GM19463 (cell line): ENCODE results near the gene TSEN54.

Experiments used
- ATAC-seq: cut with Tn5 transposase; IDR thresholded peaks from one replicate; pipeline ENCODE4 v1.9.1; 2021; ENCODE audit warnings: mild to moderate bottlenecking, moderate library complexity; ENCODE audit not compliant: unreplicated experiment

TSEN54 gene

DNA sequence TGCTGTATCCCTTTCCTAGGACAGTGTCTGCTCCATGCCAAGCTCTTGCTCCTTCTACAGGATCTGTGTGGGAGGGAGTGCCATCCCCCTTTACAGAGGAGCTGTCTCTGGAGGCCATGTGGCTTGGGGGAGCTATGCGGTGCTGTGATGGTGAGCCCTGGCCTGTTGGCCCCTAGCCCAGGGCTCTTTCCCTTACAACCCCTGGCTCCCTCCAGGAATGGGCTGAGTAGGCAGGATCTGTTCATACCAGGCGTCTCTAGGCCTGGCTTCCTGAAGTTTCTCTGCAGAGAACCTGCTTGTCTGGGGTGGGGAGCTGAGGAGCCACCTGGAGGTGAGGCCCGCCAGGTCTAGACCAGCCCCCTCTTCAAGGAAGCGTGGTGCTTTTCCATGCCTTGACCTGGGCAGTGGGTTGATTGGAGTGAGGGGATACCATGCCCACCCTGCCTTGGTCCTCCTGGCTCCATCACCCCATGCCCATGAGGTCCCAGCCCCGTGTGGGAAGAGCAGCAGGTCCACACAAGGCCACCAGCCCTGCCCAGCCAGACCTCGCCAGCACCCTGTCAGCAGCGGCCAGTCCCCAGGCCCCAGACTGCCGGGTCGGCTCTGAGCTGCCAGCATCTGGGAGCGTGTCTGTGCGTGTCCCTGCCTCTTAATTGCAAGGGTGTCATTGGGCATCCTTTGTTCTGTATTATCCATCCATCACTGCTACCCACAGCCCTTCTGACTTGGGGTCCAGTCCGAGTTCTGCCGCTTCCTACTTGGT, 23.8 kb downstream of the TSEN54 start:
- no peak for ATAC-seq

DNA sequence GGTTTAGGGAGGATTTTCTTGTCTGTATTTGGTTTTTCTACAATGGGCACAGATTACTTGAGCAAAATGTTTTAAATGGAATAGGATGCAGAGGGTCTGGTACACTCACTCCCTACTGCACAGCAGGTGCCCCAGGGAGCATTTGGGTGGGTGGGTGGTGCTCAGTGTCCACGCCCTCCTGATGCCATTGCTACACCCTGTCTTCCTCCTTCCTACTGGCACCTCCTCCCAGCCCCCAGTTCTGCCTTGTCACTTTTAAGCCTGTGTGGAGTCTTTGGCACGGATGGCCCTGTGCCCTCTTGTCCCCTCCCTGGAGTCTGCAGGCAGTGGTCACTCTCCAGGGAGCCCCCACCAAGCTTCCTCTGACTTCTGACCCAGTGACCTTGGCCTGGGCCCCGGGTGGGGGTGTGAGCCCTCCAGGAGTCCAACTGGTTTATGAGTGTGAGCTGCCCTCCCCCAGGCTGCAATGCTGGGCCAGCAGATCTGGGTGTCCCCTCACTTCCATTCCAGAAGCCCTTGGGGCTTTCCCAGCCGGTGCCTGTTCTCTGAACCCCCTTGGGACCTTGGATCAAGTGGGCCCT, 24.7 kb downstream of the TSEN54 start:
- no peak for ATAC-seq

DNA sequence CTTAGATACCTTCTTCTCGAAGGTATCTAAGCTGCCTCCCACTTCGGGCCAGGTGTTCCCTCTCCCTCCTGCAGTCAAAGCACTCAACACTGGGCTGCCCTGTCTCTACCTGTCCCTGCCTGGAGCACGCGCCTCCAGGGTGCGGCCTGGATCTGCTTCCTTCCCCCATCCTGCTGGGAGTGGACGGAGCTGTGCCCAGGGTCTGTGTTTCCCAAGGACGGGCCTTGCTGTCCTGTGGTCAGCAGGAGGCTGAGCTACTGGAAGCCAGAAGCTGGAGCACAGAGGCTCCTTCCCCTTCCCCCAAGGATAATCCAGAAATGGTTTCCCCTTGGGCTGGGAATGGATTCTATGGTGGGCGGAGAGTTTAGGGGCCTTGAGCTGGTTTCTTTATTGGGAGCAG, 25.9 kb downstream of the TSEN54 start:
- ATAC-seq: no peak

DNA sequence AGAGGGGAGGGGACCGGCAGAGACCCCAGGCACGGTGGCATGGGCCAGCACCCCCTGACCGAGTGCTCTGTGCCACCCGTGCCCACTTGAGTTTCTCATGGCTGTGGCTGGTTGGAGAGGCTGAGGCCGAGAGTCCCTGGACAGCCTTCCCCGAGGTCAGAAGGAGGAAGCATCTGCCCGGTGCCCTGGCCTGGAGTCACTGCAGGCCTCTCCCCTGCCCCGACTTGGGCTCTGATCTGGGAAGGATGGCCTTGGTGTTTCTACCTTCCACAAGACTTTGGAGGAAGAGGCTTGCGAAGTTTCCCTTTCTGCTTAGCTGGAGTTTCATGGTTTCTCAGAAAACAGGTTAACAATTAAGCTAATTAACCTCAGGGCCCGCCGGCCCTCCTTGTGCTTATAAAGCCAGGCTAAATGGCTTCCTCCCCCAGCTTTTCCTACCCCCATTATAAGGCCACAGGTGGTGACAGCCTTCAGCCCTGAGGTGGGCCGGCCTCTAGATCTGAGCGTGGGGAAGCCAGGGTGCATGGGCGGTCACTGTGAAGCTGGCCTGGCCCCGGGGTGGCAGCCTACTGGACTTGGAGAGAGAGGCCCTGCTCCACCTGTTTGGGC, 26.5 kb downstream of the TSEN54 start:
- ATAC-seq: no peak

DNA sequence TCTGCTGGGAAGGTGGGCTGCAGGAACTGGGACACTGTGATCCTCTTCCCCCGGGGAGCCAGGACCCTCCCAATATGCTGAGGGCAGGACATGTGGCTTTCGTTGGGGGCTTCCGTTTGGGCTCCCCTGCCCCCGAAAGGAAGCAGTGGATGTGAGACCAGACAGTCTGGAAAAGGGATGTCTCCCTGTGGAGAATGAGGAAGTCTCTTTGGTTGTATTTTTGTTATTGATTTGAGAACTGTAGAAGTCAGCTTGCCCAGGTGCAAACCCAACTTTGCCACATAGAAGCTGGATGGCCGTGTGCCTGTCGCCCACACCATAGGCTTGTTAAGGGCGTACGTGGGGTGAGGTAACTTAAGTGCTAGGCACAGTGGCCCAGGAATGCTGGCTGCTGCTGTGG, 27.9 kb downstream of the TSEN54 start:
- no peak for ATAC-seq

DNA sequence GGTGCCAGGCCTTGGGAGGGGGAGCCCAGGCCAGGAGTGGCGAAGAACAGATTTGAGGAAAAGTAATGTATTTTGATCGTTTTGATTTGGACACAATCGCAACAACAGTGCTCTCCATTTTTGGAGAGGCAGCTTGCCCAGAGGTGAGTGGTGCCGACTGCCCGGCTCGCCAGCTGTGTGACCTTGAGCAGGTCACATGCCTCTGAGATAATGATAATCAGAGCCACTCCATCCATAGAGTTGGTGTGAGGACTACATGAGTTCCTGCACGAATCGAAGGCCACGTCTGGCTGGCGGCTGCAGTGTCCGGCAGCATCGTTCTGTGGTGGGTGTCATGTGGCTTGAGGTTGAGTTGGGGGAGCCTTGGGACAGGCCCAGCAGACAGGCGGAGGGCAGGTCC, 29.9 kb downstream of the TSEN54 start:
- ATAC-seq: no peak

DNA sequence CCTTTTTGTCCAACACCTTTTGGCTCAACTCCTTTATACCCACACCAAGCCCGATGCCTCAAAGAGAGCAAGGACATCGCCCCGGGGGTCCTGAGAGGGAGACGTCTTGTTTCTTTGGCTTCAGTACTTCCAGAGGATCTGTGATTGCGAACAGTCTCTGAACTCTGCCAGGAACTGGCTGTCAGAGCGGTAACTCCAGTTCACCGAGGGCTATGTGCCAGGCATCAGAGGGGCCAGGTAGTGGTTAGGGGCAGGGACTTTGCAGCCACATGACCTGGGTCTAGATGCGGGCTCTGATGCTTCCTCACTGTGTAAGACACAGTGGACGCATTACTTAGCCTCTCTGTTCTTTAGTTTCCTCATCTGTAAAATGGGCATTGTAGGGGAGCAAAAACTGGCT, 30.8 kb downstream of the TSEN54 start:
- no peak for ATAC-seq

DNA sequence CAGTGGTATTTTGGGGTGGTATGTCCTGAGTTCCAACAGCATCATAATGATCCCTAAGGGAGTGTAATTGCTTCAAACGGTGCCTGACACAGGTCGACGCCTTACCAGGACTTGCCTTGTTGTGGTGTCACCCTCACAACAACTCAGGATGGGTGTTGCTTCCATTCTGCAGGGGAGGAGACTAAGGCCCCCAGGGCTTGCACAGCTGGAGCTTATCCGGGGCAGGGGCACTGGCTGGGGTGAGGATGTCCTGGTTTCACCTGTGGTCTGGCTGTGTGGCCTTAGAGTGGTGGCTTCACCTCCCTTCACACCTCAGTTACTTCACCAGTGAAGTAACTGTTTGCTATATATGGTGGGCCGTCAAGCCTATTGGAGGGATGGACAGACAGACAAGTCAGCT, 32.5 kb downstream of the TSEN54 start:
- ATAC-seq: no peak

DNA sequence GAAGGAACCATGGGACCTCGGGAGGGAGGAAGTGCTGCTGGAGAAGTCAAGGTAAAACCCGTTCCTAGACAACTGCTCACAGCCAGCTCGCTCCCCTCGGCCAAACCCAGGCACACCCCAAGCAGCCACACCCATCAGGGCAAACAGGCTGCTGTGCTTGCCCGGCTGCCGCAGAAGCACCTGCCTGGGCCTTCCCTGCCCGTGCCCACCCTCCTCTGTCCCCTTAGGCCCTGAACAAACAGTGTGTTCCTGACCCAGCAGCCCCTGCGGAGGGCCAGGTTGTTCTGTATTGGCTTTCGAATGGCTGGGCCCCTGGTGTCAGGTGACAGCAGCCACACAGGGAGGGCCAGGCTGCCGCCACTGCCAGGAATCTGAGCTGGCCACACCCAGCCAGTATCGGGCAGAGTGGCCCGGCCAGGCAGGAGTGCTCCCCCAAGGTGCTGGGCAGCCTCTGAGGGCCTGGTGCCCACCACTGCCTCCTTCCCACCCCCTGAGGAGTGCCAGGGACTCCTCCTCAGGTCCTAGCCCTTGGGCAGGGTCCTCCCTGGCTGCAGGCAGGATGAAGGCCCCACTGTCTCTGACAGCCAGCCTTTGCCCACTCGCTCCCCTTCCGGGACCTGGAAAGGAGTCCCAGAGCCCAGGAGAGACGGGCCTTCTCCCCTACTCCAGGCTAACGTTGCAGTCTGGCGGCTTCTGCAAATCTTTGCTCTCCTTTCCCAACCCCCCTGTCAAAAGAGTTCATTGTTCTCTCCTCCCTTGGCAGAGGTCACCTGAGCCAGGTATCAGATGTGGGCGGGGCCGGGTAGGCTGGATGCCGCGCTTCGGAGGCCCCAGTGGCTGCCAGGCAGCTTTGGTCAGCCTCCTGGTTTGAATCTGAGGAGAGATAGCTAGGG, 33.2 kb downstream of the TSEN54 start:
- ATAC-seq: no peak

DNA sequence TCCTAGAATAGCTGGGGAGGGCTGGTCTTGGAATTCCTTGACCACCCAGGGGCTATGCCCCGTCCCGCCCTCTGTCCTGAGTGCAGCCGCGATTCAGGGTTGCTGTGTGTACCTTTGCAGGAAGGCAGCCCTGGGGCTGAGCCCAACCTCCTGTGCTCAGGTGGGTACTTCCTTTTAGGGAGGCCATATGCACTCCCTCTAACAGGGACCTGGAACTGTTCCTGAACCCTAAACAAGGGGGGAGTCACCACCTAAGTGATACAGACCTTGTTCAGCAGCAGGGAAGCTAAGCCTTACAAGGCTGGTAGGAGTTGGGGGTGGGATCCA, 33.8 kb downstream of the TSEN54 start:
- no peak for ATAC-seq

DNA sequence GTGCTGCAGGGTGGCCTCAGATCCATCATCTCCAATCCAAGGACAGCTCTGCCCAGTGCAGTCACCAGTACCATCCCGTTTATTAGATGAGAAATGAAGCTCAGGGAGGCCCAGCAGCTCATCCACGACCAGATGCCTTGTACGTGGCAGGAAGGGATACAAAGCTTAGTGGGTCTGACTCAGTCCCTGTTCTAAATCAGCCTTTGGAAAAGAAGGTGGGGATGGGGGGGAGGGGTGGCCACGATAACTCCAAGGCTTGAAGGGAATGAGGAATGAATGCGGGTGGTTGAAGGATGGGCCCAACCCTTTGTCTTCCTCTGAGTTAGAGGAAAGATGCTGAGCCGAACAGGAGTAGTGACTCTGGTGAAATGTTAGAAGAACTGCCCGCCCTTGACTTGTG, 34.9 kb downstream of the TSEN54 start:
- no peak for ATAC-seq

DNA sequence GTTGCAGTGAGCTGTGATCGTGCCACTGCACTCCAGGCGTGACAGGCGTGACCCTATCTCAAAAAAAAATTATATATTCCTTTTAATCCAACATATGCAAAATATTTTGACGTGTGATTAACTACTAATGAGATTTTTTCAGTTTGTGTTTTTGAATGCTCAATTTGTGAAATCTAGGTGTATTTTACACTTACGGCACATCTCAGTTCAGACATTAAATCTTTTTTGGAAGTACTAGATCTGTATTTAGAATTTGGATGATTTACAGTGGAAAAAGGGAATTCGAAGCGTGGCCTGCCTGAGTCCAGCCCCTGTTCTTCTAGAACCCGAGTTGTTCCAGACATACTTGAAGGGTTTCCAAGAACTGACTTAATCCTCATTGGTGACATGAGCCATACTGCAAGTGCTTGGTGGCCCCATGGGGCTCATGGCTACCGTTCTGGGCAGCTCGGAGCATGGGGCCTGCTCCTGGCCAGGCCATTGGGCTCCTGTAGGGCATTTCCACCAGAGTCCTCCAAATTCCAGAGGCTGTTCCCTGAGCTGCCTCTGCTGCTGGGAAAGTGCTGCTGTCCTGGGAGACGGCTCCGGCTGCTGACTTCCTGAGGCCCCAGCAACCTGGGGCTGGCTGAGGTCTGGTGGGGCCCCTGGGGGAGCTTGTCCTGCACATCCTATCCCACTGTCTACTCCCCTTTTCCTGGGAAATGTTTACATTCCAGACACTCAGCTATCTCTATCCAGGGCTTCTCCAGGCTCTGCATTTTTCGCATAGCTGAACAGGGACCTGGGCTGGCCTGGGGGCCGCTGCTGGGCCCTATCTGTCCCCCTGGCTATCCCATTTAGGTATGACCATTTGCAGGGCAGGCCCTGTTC, 36.3 kb downstream of the TSEN54 start:
- ATAC-seq: no peak

DNA sequence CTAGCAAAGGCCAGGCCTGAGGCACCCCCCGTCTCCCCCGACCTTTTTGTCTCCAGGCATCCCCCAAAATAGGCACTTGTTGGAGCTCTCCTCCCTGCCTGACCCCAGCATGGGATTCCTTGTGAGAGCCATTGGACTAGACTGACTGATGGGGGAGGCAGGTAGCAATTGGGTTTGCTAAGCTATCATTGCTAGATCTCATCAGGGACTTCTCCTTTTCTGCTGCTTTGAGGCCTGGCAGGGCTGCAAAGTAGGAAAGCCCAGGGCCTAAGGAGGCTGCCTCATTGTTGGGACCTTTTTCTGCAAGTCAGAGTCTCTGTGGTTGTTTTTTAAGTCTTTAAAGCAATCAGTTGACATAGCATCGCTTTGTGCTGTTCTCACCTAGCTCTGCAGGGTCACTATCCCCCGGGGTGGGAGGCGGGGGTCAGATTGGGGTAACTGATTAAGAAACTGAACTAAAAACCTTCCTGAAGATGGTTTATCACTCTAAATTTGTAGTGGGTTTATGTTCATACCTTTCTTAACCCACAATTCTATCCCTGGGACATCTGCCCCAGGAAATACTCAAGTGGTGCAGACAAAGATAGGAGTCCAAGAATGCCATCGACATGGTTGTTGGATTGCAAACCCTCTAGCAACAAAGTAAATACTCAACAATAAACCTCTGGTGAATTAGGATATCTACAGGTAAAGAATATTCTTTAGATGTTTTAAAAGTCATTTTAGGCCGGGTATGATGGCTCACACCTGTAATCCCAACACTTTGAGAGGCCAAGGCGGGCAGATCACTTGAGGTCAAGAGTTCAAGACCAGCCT, 37.2 kb downstream of the TSEN54 start:
- ATAC-seq: no peak

DNA sequence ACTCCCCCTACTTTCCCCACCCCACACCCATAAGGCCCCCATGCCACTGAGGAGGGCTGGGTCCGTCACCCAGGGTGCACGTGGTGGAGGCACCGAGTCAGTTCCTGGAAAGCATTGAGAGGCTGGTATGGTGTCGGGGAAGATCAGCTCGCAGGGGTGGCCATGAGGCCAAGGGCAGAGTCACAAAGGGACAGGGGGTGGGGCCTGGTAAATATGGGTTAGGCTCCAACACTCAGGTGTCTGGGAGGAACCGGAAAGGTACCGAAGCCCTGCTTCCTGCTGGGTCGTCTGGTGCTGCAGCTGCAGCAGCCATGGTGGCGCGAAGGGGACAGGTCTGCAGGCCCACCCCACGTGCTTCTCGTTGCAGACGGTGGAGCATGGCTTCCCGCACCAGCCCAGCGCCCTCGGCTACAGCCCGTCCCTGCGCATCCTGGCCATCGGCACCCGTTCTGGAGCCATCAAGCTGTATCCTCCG, 39.4 kb downstream of the TSEN54 start:
- ATAC-seq: no peak

DNA sequence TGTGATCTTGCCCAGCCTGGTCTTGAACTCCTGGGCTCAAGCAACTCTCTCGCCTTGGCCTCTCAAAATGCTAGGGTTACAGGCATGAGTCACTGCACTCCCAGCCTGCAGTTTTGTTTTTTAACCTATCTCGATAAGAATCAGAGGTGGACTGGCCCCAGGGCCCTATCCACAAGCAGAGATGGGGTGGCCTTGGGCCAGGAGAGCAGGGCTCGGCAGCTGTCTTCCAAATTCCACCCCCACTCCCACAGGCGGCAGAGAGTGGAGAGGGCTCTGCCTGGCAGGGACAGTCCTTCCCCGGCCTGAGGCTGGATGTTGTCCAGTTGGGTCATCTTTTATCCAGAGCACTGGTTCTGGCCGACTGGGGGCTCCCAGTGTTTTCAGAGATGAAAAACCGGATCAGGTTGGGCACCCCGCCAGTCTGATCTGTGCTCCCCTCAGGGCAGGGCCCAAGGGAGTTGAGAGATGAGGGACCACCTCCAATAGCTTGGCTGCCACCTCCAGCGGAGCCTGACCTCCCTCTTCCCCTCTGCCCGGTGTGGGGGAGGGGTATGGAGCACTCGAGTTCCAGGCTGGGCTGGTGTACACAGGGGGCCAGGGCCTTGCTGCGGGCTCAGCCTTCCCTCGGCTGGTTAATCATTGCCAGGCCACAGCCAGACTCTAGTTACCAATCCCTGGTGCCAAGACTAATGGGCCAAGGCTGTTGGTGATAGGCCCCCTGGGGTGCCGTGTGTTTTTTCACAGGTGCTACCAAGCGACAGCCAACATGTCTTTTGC, 40.9 kb downstream of the TSEN54 start:
- ATAC-seq: no peak

DNA sequence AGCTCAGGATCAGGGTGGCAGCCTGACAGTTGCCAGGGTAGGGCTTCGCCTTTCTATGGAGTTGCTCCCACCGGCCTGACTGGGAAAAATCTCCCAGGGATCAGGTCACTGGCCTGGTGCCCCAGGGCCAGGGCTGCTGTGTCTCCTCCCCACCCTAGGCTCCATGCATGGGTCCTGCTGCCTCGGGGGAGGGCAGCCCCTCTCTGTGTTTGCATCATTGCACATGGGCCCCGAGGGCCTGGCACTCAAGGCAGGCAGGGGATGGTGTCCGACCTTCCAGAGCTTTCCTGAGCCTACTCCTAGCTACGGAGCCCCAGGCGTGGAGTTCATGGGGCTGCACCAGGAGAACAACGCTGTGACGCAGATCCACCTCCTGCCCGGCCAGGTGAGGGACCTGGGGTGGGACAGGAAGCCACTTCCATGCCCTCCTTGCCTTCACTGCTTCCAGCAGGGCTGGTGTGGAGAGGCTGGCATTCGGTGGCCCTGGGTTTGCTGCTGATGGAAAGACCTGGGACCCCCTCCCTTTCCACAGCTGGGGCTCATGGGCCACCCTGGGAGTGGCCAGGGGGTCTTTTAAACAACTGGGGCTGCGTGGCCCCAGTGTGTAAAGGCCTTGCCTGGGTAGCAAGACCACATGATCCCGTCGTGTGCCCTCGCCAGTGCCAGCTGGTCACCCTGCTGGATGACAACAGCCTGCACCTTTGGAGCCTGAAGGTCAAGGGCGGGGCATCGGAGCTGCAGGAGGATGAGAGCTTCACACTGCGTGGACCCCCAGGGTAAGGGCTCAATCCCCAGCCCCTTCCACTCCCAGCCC, 41.7 kb downstream of the TSEN54 start:
- no peak for ATAC-seq

DNA sequence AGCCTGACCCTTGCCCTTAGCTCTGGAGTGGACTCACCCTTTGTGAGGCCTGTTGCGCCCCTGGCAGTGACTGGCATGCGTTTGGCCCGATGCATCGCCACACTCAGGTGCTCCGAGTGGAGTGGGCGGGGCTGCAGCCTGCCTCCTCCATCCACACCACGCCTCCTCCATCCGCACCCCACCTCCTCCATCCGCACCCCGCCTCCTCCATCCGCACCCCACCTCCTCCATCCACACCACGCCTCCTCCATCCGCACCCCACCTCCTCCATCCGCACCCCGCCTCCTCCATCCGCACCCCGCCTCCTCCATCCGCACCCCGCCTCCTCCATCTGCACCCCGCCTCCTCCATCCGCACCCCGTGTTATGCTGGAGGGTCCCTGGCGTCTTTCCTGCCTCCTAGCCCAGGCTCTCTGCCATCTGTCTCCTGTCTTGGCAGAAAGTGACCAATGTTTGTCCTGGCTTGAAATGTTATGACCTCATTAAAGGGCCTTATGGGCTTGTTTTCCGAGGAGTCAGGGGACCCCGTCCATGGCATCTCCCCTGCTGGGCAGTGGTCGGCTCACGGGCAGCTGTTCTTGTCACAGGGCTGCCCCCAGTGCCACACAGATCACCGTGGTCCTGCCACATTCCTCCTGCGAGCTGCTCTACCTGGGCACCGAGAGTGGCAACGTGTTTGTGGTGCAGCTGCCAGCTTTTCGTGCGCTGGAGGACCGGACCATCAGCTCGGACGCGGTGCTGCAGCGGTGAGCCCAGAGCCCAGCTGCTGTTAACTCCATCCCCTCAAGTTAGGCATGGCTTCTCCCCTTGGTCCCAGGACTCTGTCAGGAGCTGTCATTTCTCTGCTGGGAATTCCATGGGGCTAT, 42.6 kb downstream of the TSEN54 start:
- ATAC-seq: no peak
